H1 (cell line): ENCODE data around the gene MPRIP. TPM values are rescaled to one million over a fixed set of nuclear protein-coding genes. Genes with fewer than 3 reads are reported as not detected.

Experiments
- CTCF ChIA-PET: fragments of 300-600 bp; sonication (Branson Sonifier 250); formaldehyde crosslinking; loops from one replicate; lab custom pipeline; 2021; ENCODE audit not compliant: partially characterized antibody; lab: Charles Lee
- POLR2A ChIA-PET: fragments of 300-600 bp; sonication (Branson Sonifier 250); formaldehyde crosslinking; loops from one replicate; lab custom pipeline; 2021; ENCODE audit warnings: inconsistent platforms; ENCODE audit not compliant: partially characterized antibody; lab: Charles Lee
- DNase-seq, 2 experiments: peaks; one replicate each; pipeline versions ENCODE4 v3.0.0 to v3.0.0-alpha.2; 2010 to 2022; ENCODE audit warnings: low spot score in 2 of 2, low read depth in 1 of 2, mixed read lengths in 1 of 2
- FAIRE-seq: peaks from 2 replicates; lab custom pipeline; 2011; peaks lifted over from hg19 to GRCh38; lab: Jason Lieb, UNC
- H2AFZ ChIP-seq: 2 replicates; pipeline ENCODE4 v1.8.1; 2012; ENCODE audit warnings: low read length, inconsistent platforms
- H2AK5ac ChIP-seq: 2 replicates; pipeline ENCODE4 v1.6.1; 2013; ENCODE audit warnings: low read depth, low read length
- H2BK120ac ChIP-seq: replicated peaks from 2 replicates; pipeline ENCODE3; 2013; ENCODE audit warnings: low read depth, low read length, inconsistent platforms
- H2BK12ac ChIP-seq: 2 replicates; pipeline ENCODE4 v1.6.1; 2013; ENCODE audit warnings: low read depth, low read length
- H2BK15ac ChIP-seq: 2 replicates; pipeline ENCODE4 v1.6.1; 2013; ENCODE audit warnings: low read length
- H2BK20ac ChIP-seq: 2 replicates; pipeline ENCODE4 v1.6.1; 2013; ENCODE audit warnings: low read length
- H2BK5ac ChIP-seq: 2 replicates; pipeline ENCODE4 v1.6.1; 2013; ENCODE audit warnings: low read depth, low read length
- H3K14ac ChIP-seq: 2 replicates; pipeline ENCODE4 v1.6.1; 2013; ENCODE audit warnings: inconsistent platforms; ENCODE audit not compliant: insufficient read length
- H3K18ac ChIP-seq: 2 replicates; pipeline ENCODE4 v1.6.1; 2013; ENCODE audit warnings: low read length; ENCODE audit errors: extremely low read depth
- H3K23ac ChIP-seq: 2 replicates; pipeline ENCODE4 v1.6.1; 2013; ENCODE audit warnings: inconsistent platforms; ENCODE audit not compliant: insufficient read length
- H3K23me2 ChIP-seq: 2 replicates; pipeline ENCODE4 v1.6.1; 2013; ENCODE audit warnings: low read depth, low read length
- H3K27ac ChIP-seq: 2 replicates; pipeline ENCODE4 v1.6.1; 2011; ENCODE audit warnings: low read depth, low read length, inconsistent platforms
- H3K27me3 ChIP-seq, 4 experiments: replicated peaks in 1 of 4; 1 replicate in 1 of 4; 2 replicates in 3 of 4; pipeline versions ENCODE4 v1.6.1 to v1.8.1; 2011 to 2013; ENCODE audit warnings: low read length in 3 of 4, mild to moderate bottlenecking in 3 of 4, inconsistent platforms in 2 of 4, mixed read lengths in 2 of 4, moderate library complexity in 1 of 4; ENCODE audit not compliant: control insufficient read depth in 3 of 4, insufficient read depth in 3 of 4; ENCODE audit errors: extremely low read depth in 1 of 4
- H3K36me3 ChIP-seq, 4 experiments: 2 replicates each; pipeline versions ENCODE4 v1.6.1 to v1.8.1; 2011 to 2013; ENCODE audit warnings: mild to moderate bottlenecking in 4 of 4, low read length in 3 of 4, moderate library complexity in 2 of 4, control low read depth in 1 of 4, inconsistent platforms in 1 of 4; ENCODE audit not compliant: insufficient read depth in 4 of 4, control insufficient read depth in 2 of 4
- H3K4ac ChIP-seq: replicated peaks from 2 replicates; pipeline ENCODE3; 2013; ENCODE audit warnings: low read length, low read depth, mixed read lengths, inconsistent platforms; ENCODE audit not compliant: insufficient read length
- H3K4me1 ChIP-seq, 4 experiments: replicated peaks in 1 of 4; 1 replicate in 1 of 4; 2 replicates in 3 of 4; pipeline versions ENCODE4 v1.6.1 to v1.8.1; 2011 to 2013; ENCODE audit warnings: low read length in 3 of 4, inconsistent platforms in 2 of 4, mixed read lengths in 1 of 4; ENCODE audit not compliant: insufficient read depth in 4 of 4, control insufficient read depth in 3 of 4
- H3K4me2 ChIP-seq, 2 experiments: 2 replicates each; pipeline versions ENCODE4 v1.6.1 to v1.8.1; 2011 to 2013; ENCODE audit warnings: low read depth in 2 of 2, low read length in 2 of 2, control low read depth in 1 of 2, inconsistent platforms in 1 of 2, mild to moderate bottlenecking in 1 of 2; ENCODE audit not compliant: insufficient read depth in 1 of 2
- H3K4me3 ChIP-seq, 4 experiments: fragments of 200-600, 300-600 bp in 1 of 4; sonication (generic), shearing (Covaris generic), sonication (Bioruptor Twin) in 1 of 4; 2 replicates each; pipeline versions ENCODE4 v1.5.1 to v1.8.1; 2011 to 2016; ENCODE audit warnings: low read length in 4 of 4, low read depth in 3 of 4, control low read depth in 2 of 4, inconsistent platforms in 2 of 4, mild to moderate bottlenecking in 2 of 4, mixed read lengths in 1 of 4, moderate library complexity in 1 of 4; ENCODE audit not compliant: insufficient read depth in 2 of 4; ENCODE audit errors: extremely low read depth in 1 of 4
- H3K56ac ChIP-seq: replicated peaks from 2 replicates; pipeline ENCODE3; 2013; ENCODE audit warnings: low read depth, mild to moderate bottlenecking, mixed read lengths, low read length, inconsistent platforms; ENCODE audit not compliant: insufficient read length
- H3K79me1 ChIP-seq: 2 replicates; pipeline ENCODE4 v1.6.1; 2013; ENCODE audit warnings: low read depth, low read length, control low read depth
- H3K79me2 ChIP-seq, 2 experiments: 2 replicates each; pipeline versions ENCODE4 v1.6.1 to v1.8.1; 2012 to 2013; ENCODE audit warnings: low read length in 2 of 2, mild to moderate bottlenecking in 2 of 2, inconsistent platforms in 1 of 2; ENCODE audit not compliant: insufficient read depth in 2 of 2, control insufficient read depth in 1 of 2
- H3K9ac ChIP-seq, 4 experiments: replicated peaks in 1 of 4; 1 replicate in 1 of 4; 2 replicates in 3 of 4; pipeline versions ENCODE4 v1.6.1 to v1.8.1; 2011 to 2013; ENCODE audit warnings: low read depth in 3 of 4, low read length in 3 of 4, control low read depth in 2 of 4, mild to moderate bottlenecking in 2 of 4, moderate library complexity in 2 of 4, inconsistent platforms in 1 of 4; ENCODE audit errors: extremely low read depth in 1 of 4
- H3K9me3 ChIP-seq, 2 experiments: 2 replicates each; pipeline versions ENCODE4 v1.6.1 to v1.8.1; 2012 to 2013; ENCODE audit warnings: mild to moderate bottlenecking in 2 of 2, moderate library complexity in 2 of 2, control low read depth in 1 of 2, inconsistent platforms in 1 of 2, low read depth in 1 of 2, low read length in 1 of 2, mixed read lengths in 1 of 2; ENCODE audit not compliant: insufficient read depth in 2 of 2
- H4K20me1 ChIP-seq, 2 experiments: replicated peaks in 1 of 2; 2 replicates each; pipeline versions ENCODE3 to v1.8.1; 2011 to 2013; ENCODE audit warnings: inconsistent platforms in 2 of 2, low read length in 2 of 2, mild to moderate bottlenecking in 1 of 2; ENCODE audit not compliant: insufficient read depth in 2 of 2, control insufficient read depth in 1 of 2
- H4K5ac ChIP-seq: 2 replicates; pipeline ENCODE4 v1.6.1; 2013; ENCODE audit warnings: low read length, low read depth, mixed read lengths, inconsistent platforms; ENCODE audit not compliant: insufficient read length
- H4K8ac ChIP-seq: 2 replicates; pipeline ENCODE4 v1.8.0; 2013; ENCODE audit warnings: mild to moderate bottlenecking, moderate library complexity, low read length, inconsistent platforms; ENCODE audit not compliant: insufficient read depth; ENCODE audit errors: extremely low read depth
- H4K91ac ChIP-seq: replicated peaks from 2 replicates; pipeline ENCODE3; 2013; ENCODE audit warnings: low read length, mixed read lengths, inconsistent platforms; ENCODE audit not compliant: insufficient read length
- ATF3 ChIP-seq: IDR thresholded peaks from 2 replicates; pipeline ENCODE4 v1.6.1; 2011; ENCODE audit warnings: low read depth, mild to moderate bottlenecking, low read length; ENCODE audit not compliant: insufficient read depth
- KDM5A ChIP-seq: fragments of 200-600 bp; IDR thresholded peaks from 2 replicates; pipeline ENCODE4 v1.7.1; 2012; ENCODE audit warnings: mild to moderate bottlenecking, low read length, inconsistent platforms, mixed read lengths
- WGBS, 2 experiments: shearing (Covaris generic) in 1 of 2; methylation state at CpG; one replicate each; pipeline versions ENCODE4 v1.1.6 to v1.1.7; 2013 to 2015; ENCODE audit warnings: low lambda C conversion rate in 2 of 2, mixed read lengths in 2 of 2, inconsistent platforms in 1 of 2, low coverage in 1 of 2, missing lambda C conversion rate in 1 of 2; ENCODE audit not compliant: insufficient replicate concordance in 2 of 2, insufficient coverage in 1 of 2, insufficient read length in 1 of 2; ENCODE audit errors: extremely low coverage in 1 of 2, missing lambda C conversion rate in 1 of 2; 5-methylcytosine and 5-hydroxymethylcytosine counted together
- polyA plus RNA-seq, 7 experiments: library from polyadenylated mRNA; depleted of rRNA in 3 of 7; stranded (reverse) in 5 of 7; unstranded in 2 of 7; fragments of >200 nt in 5 of 7; fragments of 200-250 nt in 2 of 7; gene quantifications; 1 replicate in 5 of 7; 2 replicates in 1 of 7; 4 replicates in 1 of 7; pipeline versions ENCODE4 v1.2.1 to v1.2.3, GENCODE V29; 2011 to 2013; ENCODE audit warnings: missing spikeins in 2 of 7, mixed read lengths in 2 of 7
- total RNA-seq: library from RNA; stranded (reverse); fragmentation: NEBNext Ultra II Directional; extraction: Animal tissue kit (Norgen Biotek cat#: 25700); gene quantifications from 2 replicates; pipeline ENCODE4 v1.2.1, GENCODE V29; 2021

Gene MPRIP
- total and polyA plus RNA-seq, 2 of the 8 experiments (the other 6 are each of a cell fraction or from before 2014, with no cell fraction given), result 48.6 to 146 TPM

GRCh38 chr17:17229416-17230384 is 187.4 kb downstream of the MPRIP start:
- Histone ChIP-seq H3K18ac (no peak overlapping the region), H4K20me1 (peaks cover 9 to 11% of the 10 kb centered on the region in 2 experiments), H3K4ac (no peak overlapping the region), H3K4me2 (no peak overlapping the region), H2BK5ac (no peak overlapping the region), H2AFZ (no peak overlapping the region), H4K91ac (no peak overlapping the region), H3K9ac (no peak overlapping the region), H2BK20ac (no peak overlapping the region), H3K23me2 (no peaks in the 10 kb centered on the region), H4K5ac (no peak overlapping the region), H2AK5ac (no peak overlapping the region), H3K14ac (no peak overlapping the region), H4K8ac (no peak overlapping the region), H2BK120ac (no peak overlapping the region), H3K9me3 (no peaks in the 10 kb centered on the region), H3K79me2 (peaks cover 0 to 15% of the 10 kb centered on the region in 2 experiments; a peak in 2 of 4 replicates), H3K4me3 (no peak overlapping the region), H2BK15ac (no peak overlapping the region), H3K36me3 (peaks cover 17 to 71% (median 54%) of the 10 kb centered on the region in 4 experiments; a peak in 7 of 8 replicates), H3K23ac (no peak overlapping the region), H3K4me1 (no peaks in the 10 kb centered on the region), H3K79me1 (no peaks in the 10 kb centered on the region; the same call in 1 of the 2 replicates), H3K27ac (no peak overlapping the region), H2BK12ac (no peak overlapping the region), H3K27me3 (no peaks in the 10 kb centered on the region; a peak in 1 of 7 replicates), H3K56ac (no peak overlapping the region)
- ChIA-PET POLR2A (interaction anchor here (0.7 to 1.2 kb wide), 5 partner anchors 12 to 1054 kb away, joined by 3 to 4 read pairs (median 3); no protein-coding TSS in a partner anchor), CTCF (interaction anchor here (0.6 to 1.2 kb wide), 3 partner anchors 9 to 35 kb away, joined by 3 to 4 read pairs (median 4); no protein-coding TSS in a partner anchor)
- WGBS, 2 experiments, result 95% methylated on average over 26 of the region's 26 CpGs; no CpG with 5 or more reads in 1 of the 2 experiments
- FAIRE-seq, result no peak
- no peak for DNase-seq
- no peak for TF ChIP-seq KDM5A
- TF ChIP-seq ATF3, result no peak
